Ovary (tissue), 9 donors: ENCODE measurements around the gene DNAH11. TPM values are rescaled to one million over a fixed set of nuclear protein-coding genes. Genes with fewer than 3 reads are reported as not detected.

ENCODE experiments used
- DNase-seq, 5 donors: peaks; one replicate each; pipeline ENCODE4 v3.0.0-alpha.2; 2019 to 2020
- H3K27ac ChIP-seq, 2 donors: fragments of 200-600 bp; one replicate each; pipeline versions ENCODE4 v1.5.1 to v1.8.0; 2019 to 2022
- H3K27me3 ChIP-seq: fragments of 200-600 bp; one replicate; pipeline ENCODE4 v1.8.0; 2022
- H3K36me3 ChIP-seq: fragments of 200-600 bp; sonication (generic); one replicate; pipeline ENCODE4 v1.5.1; 2019
- H3K4me1 ChIP-seq: one replicate; pipeline ENCODE4 v1.8.1; 2013; ENCODE audit warnings: mild to moderate bottlenecking, moderate library complexity; ENCODE audit not compliant: insufficient read depth
- H3K4me3 ChIP-seq: fragments of 200-600 bp; sonication (generic); one replicate; pipeline ENCODE4 v1.5.1; 2017
- H3K9me3 ChIP-seq, 2 donors: fragments of 200-600 bp in 1 of 2; sonication (generic) in 1 of 2; one replicate each; pipeline versions ENCODE4 v1.5.1 to v1.8.1; 2013 to 2019; ENCODE audit warnings: mild to moderate bottlenecking in 1 of 2, moderate library complexity in 1 of 2
- CTCF ChIP-seq, 3 donors: fragments of 450-650 bp in 2 of 3; fragments of 200-600 bp in 1 of 3; IDR thresholded peaks; one replicate each; pipeline versions ENCODE4 v1.5.1 to v1.8.0; 2016 to 2022; ENCODE audit warnings: antibody characterized with exemption in 3 of 3, mild to moderate bottlenecking in 1 of 3
- EP300 ChIP-seq: sonication (generic); formaldehyde crosslinking; IDR thresholded peaks from one replicate; pipeline ENCODE4 v1.6.1; 2017; ENCODE audit warnings: antibody characterized with exemption
- POLR2A ChIP-seq: fragments of 450-650 bp; IDR thresholded peaks from one replicate; pipeline ENCODE4 v1.6.1; 2017; ENCODE audit warnings: antibody characterized with exemption, mild to moderate bottlenecking, moderate library complexity
- WGBS, 3 donors: extraction: QIAGEN DNeasy Blood & Tissue Kit in 1 of 3; methylation state at CpG; one replicate each; pipeline versions ENCODE4 v1.1.5 to v1.1.7; 2013 to 2017; 5-methylcytosine and 5-hydroxymethylcytosine counted together
- intact Hi-C, 4 donors: fragments of 100-400 bp; cut with DNase I; formaldehyde crosslinking; loops; one replicate each; pipeline versions ENCODE4 v1.11.0 to v1.15.1; 2022 to 2023
- polyA plus RNA-seq, 2 donors: library from polyadenylated mRNA; stranded (reverse); fragments of 200-250 nt in 1 of 2; fragments of 350-450 nt in 1 of 2; fragmentation: Illumina TruSeq in 1 of 2; extraction: RNeasy Lipid Tissue Mini Kit (QIAGEN cat#74804) in 1 of 2; gene quantifications; one replicate each; pipeline ENCODE4 v1.2.3, GENCODE V29; 2013 to 2014
- total RNA-seq, 7 donors: library from RNA; depleted of rRNA in 2 of 7; stranded (reverse); fragments of >200 nt in 2 of 7; fragmentation: NEBNext Ultra II Directional in 3 of 7; extraction: Animal tissue kit (Norgen Biotek cat#: 25700) in 3 of 7; gene quantifications; one replicate each; pipeline versions ENCODE4 v1.1.0 to v1.2.4, GENCODE V29; 2016 to 2023
- donor health status: DM: no; HTN: no; CAD: no; lungs with moderate emphysema.
- donor health status: DM: no; HTN: no; CAD: no.
- donor health status: Bipolar disorder and iron deficiency.
- donor health status: DM: yes; HTN: yes; CAD: no.
- donor health status: DM: no; HTN: no; CAD: no.
- donor health status: DM: yes; HTN: yes; CAD: no.

DNAH11 gene
- total and polyA plus RNA-seq, 9 donors: 0.05 to 44.3 (median 2.6) TPM

DNA sequence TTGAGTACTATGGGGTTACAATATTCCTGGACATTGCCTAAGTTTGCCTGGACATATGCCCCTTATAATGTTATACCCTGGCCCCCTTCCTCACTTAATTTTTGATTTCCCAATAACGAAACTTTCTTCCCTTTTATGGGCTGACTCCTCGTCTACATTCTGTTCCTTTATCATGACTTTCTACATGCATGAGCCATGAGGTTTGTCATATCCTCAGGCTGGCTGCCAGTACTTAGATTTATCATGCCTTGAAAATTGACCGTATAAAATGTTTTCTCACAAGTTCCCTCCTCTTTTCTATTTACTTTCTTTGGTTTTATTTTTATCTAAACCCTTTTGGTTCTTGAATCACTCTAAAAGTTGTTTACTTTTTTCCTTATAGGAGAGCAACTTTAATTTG lies 4.7 kb downstream of the DNAH11 start:
- TF ChIP-seq CTCF (IDR thresholded peaks at IDR 0.05) (no peak), POLR2A (no peak), EP300 (no peak)
- H3K27ac ChIP-seq: no peak overlapping the region
- H3K27me3 ChIP-seq: no peaks in the 10 kb centered on the region
- H3K4me3 ChIP-seq: no peak overlapping the region
- H3K36me3 ChIP-seq: no peaks in the 10 kb centered on the region
- no peak for DNase-seq
- 13 to 17% (median 15%) methylated on average over 3 of the region's 3 CpGs for WGBS, 3 donors
- intact Hi-C loops: no loop called here
- H3K4me1 ChIP-seq: peaks cover 10% of the 10 kb centered on the region
- H3K9me3 ChIP-seq: no peaks in the 10 kb centered on the region

- Histone ChIP-seq H3K4me3 (no peak overlapping the region), H3K27me3 (no peaks in the 10 kb centered on the region), H3K36me3 (no peaks in the 10 kb centered on the region), H3K9me3 (no peaks in the 10 kb centered on the region), H3K27ac (no peak overlapping the region), H3K4me1 (peaks cover 1% of the 10 kb centered on the region)
- TF ChIP-seq EP300 (no peak), POLR2A (no peak), CTCF (IDR thresholded peaks at IDR 0.05) (no peak)
- no peak for DNase-seq
- WGBS, 3 donors: 67 to 91% (median 82%) methylated on average over 3 of the region's 3 CpGs
- intact Hi-C loops: no loop called here
These were observed 5.7 kb downstream of the DNAH11 start for GRCh38 chr7:21548491-21548890.

GRCh38 chr7:21550076-21550475 lies 7.2 kb downstream of the DNAH11 start:
- Histone ChIP-seq H3K27ac (no peak overlapping the region), H3K9me3 (no peaks in the 10 kb centered on the region), H3K4me3 (no peak overlapping the region), H3K27me3 (no peaks in the 10 kb centered on the region), H3K36me3 (no peaks in the 10 kb centered on the region), H3K4me1 (no peaks in the 10 kb centered on the region)
- 85 to 88% (median 86%) methylated on average over 3 of the region's 3 CpGs for WGBS, 3 donors
- intact Hi-C loops: no loop called here
- TF ChIP-seq EP300 (no peak), CTCF (IDR thresholded peaks at IDR 0.05) (no peak), POLR2A (no peak)
- no peak for DNase-seq

GRCh38 chr7:21550821-21551531 lies 8.1 kb downstream of the DNAH11 start:
- Histone ChIP-seq H3K27ac (no peak overlapping the region), H3K27me3 (no peaks in the 10 kb centered on the region), H3K4me3 (no peak overlapping the region), H3K9me3 (no peaks in the 10 kb centered on the region), H3K36me3 (no peaks in the 10 kb centered on the region), H3K4me1 (no peaks in the 10 kb centered on the region)
- WGBS, 3 donors: 69 to 82% (median 74%) methylated on average over 6 of the region's 6 CpGs
- TF ChIP-seq CTCF (IDR thresholded peaks at IDR 0.05): no peak
- TF ChIP-seq EP300: no peak
- TF ChIP-seq POLR2A: no peak
- intact Hi-C loops: no loop called here
- DNase-seq: no peak
